H9 (cell line): ENCODE data around the gene ACSL6. TPM values are rescaled to one million over a fixed set of nuclear protein-coding genes. Genes with fewer than 3 reads are reported as not detected.

Experiments
- DNase-seq: peaks from one replicate; pipeline ENCODE4 v3.0.0-alpha.2; 2017
- H2AFZ ChIP-seq: one replicate; pipeline ENCODE4 v1.6.1; 2013; ENCODE audit warnings: mild to moderate bottlenecking, low read length, control low read depth, moderate library complexity
- H2AK5ac ChIP-seq: 2 replicates; pipeline ENCODE4 v1.6.1; 2013; ENCODE audit warnings: low read length, control low read depth, mixed read lengths; ENCODE audit not compliant: insufficient read length
- H2BK120ac ChIP-seq: one replicate; pipeline ENCODE4 v1.6.1; 2013; ENCODE audit warnings: low read depth, mild to moderate bottlenecking, low read length, control low read depth, inconsistent platforms; ENCODE audit not compliant: poor library complexity, severe bottlenecking
- H2BK12ac ChIP-seq: 2 replicates; pipeline ENCODE4 v1.6.1; 2013; ENCODE audit warnings: low read length, control low read depth, mixed read lengths, low read depth; ENCODE audit not compliant: insufficient read length
- H2BK15ac ChIP-seq: 2 replicates; pipeline ENCODE4 v1.6.1; 2013; ENCODE audit warnings: low read depth, low read length, control low read depth
- H2BK20ac ChIP-seq: one replicate; pipeline ENCODE4 v1.6.1; 2013; ENCODE audit warnings: low read depth, mild to moderate bottlenecking, low read length, control low read depth, inconsistent platforms; ENCODE audit not compliant: poor library complexity, severe bottlenecking
- H2BK5ac ChIP-seq: 2 replicates; pipeline ENCODE4 v1.6.1; 2013; ENCODE audit warnings: low read length, control low read depth, mixed read lengths; ENCODE audit not compliant: insufficient read length
- H3K14ac ChIP-seq: 2 replicates; pipeline ENCODE4 v1.6.1; 2013; ENCODE audit warnings: low read length, control low read depth; ENCODE audit not compliant: insufficient read depth
- H3K18ac ChIP-seq: 2 replicates; pipeline ENCODE4 v1.6.1; 2013; ENCODE audit warnings: low read depth, mild to moderate bottlenecking, mixed read lengths, low read length, control low read depth; ENCODE audit not compliant: insufficient read length
- H3K23ac ChIP-seq: 2 replicates; pipeline ENCODE4 v1.6.1; 2013; ENCODE audit warnings: low read length, control low read depth, mixed read lengths, low read depth; ENCODE audit not compliant: insufficient read length
- H3K23me2 ChIP-seq: 2 replicates; pipeline ENCODE4 v1.6.1; 2013; ENCODE audit warnings: low read depth, mild to moderate bottlenecking, mixed read lengths, low read length, control low read depth; ENCODE audit not compliant: insufficient read length, poor library complexity, severe bottlenecking
- H3K27ac ChIP-seq: 2 replicates; pipeline ENCODE4 v1.5.1; 2013; ENCODE audit warnings: low read length, control low read depth, mixed read lengths, low read depth; ENCODE audit not compliant: insufficient read length
- H3K27me3 ChIP-seq: 2 replicates; pipeline ENCODE4 v1.6.1; 2013; ENCODE audit warnings: low read length, control low read depth, inconsistent platforms; ENCODE audit not compliant: insufficient read depth
- H3K4ac ChIP-seq: 2 replicates; pipeline ENCODE4 v1.6.1; 2013; ENCODE audit warnings: low read depth, mild to moderate bottlenecking, control low read depth, inconsistent platforms, low read length, moderate library complexity
- H3K4me1 ChIP-seq: 2 replicates; pipeline ENCODE4 v1.6.1; 2013; ENCODE audit warnings: low read length, control low read depth, inconsistent platforms; ENCODE audit not compliant: insufficient read depth
- H3K4me2 ChIP-seq: 2 replicates; pipeline ENCODE4 v1.6.1; 2013; ENCODE audit warnings: low read length, control low read depth, mixed read lengths; ENCODE audit not compliant: insufficient read length, insufficient read depth
- H3K56ac ChIP-seq: 2 replicates; pipeline ENCODE4 v1.6.1; 2013; ENCODE audit warnings: low read depth, mild to moderate bottlenecking, mixed read lengths, low read length, control low read depth; ENCODE audit not compliant: insufficient read length
- H3K79me1 ChIP-seq: 2 replicates; pipeline ENCODE4 v1.6.1; 2013; ENCODE audit warnings: low read depth, mild to moderate bottlenecking, moderate library complexity, low read length, control low read depth, inconsistent platforms; ENCODE audit not compliant: insufficient read depth, poor library complexity, severe bottlenecking
- H3K79me2 ChIP-seq: 2 replicates; pipeline ENCODE4 v1.6.1; 2013; ENCODE audit warnings: low read length, control low read depth, inconsistent platforms; ENCODE audit not compliant: insufficient read depth
- H3K9ac ChIP-seq: 2 replicates; pipeline ENCODE4 v1.6.1; 2013; ENCODE audit warnings: low read length, control low read depth, mixed read lengths; ENCODE audit not compliant: insufficient read length; ENCODE audit errors: extremely low read depth
- H3K9me3 ChIP-seq: one replicate; pipeline ENCODE4 v1.6.1; 2013; ENCODE audit warnings: low read depth, low read length, inconsistent platforms; ENCODE audit not compliant: control insufficient read depth
- H3T11ph ChIP-seq: one replicate; pipeline ENCODE4 v1.6.1; 2013; ENCODE audit warnings: mild to moderate bottlenecking, low read length, control low read depth, inconsistent platforms
- H4K20me1 ChIP-seq: one replicate; pipeline ENCODE4 v1.6.1; 2013; ENCODE audit not compliant: control insufficient read depth, insufficient read length, insufficient read depth
- H4K5ac ChIP-seq: 2 replicates; pipeline ENCODE4 v1.6.1; 2013; ENCODE audit warnings: low read depth, mild to moderate bottlenecking, mixed read lengths, low read length, control low read depth; ENCODE audit not compliant: insufficient read length
- H4K8ac ChIP-seq: replicated peaks from 2 replicates; pipeline ENCODE4 v1.6.1; 2013; ENCODE audit warnings: low read length, control low read depth, mixed read lengths, low read depth; ENCODE audit not compliant: insufficient read length
- H4K91ac ChIP-seq: 2 replicates; pipeline ENCODE4 v1.6.1; 2013; ENCODE audit warnings: low read depth, mild to moderate bottlenecking, moderate library complexity, mixed read lengths, low read length, control low read depth; ENCODE audit not compliant: insufficient read length
- H3K27ac Mint-ChIP-seq, 3 experiments: 2 replicates in 2 of 3; 3 replicates in 1 of 3; pipeline ENCODE4 v1.8.0; 2020 to 2021; ENCODE audit warnings: mixed read lengths in 3 of 3, mild to moderate bottlenecking in 1 of 3, moderate library complexity in 1 of 3
- H3K27me3 Mint-ChIP-seq: 2 replicates; pipeline ENCODE4 v1.8.0; 2021; ENCODE audit warnings: low read depth, mild to moderate bottlenecking, moderate library complexity, mixed read lengths
- H3K36me3 Mint-ChIP-seq, 3 experiments: 2 replicates in 2 of 3; 3 replicates in 1 of 3; pipeline ENCODE4 v1.8.0; 2020 to 2021; ENCODE audit warnings: low read depth in 3 of 3, mixed read lengths in 3 of 3; ENCODE audit not compliant: insufficient read depth in 1 of 3
- H3K4me1 Mint-ChIP-seq, 2 experiments: 2 replicates each; pipeline ENCODE4 v1.8.0; 2020; ENCODE audit warnings: mixed read lengths in 2 of 2
- H3K4me3 Mint-ChIP-seq, 2 experiments: 2 replicates in 1 of 2; 3 replicates in 1 of 2; pipeline ENCODE4 v1.8.0; 2020 to 2021; ENCODE audit warnings: mild to moderate bottlenecking in 2 of 2, mixed read lengths in 2 of 2, moderate library complexity in 1 of 2
- H3K9me3 Mint-ChIP-seq, 2 experiments: 2 replicates in 1 of 2; 3 replicates in 1 of 2; pipeline ENCODE4 v1.8.0; 2020; ENCODE audit warnings: mild to moderate bottlenecking in 2 of 2, mixed read lengths in 2 of 2, moderate library complexity in 1 of 2
- CTCF ChIP-seq: fragments of 200-600 bp; sonication (generic); conservative IDR thresholded peaks from 3 replicates; pipeline ENCODE4 v1.8.0; 2021; ENCODE audit warnings: antibody characterized with exemption, mild to moderate bottlenecking
- whole genome bisulfite sequencing: extraction: QIAGEN DNeasy Blood & Tissue Kit; methylation state at CpG from one replicate; pipeline ENCODE4 v1.1.7; 2013; ENCODE audit warnings: missing lambda C conversion rate, low lambda C conversion rate, mixed read lengths; ENCODE audit not compliant: insufficient read length; ENCODE audit errors: extremely low coverage; 5-methylcytosine and 5-hydroxymethylcytosine counted together
- total RNA-seq: library from RNA; stranded (reverse); gene quantifications from 2 replicates; pipeline ENCODE4 v1.2.1, GENCODE V29; 2021

ACSL6 gene
- total RNA-seq, 1 experiment from 2014 or later = 1.6 TPM

GRCh38 chr5:132017316-132017715 lies 5.9 kb upstream of the ACSL6 start:
- Histone ChIP-seq H2BK20ac (no peak overlapping the region), H4K8ac (no peak overlapping the region), H2AK5ac (no peak overlapping the region), H3K14ac (no peak overlapping the region), H2BK120ac (no peak overlapping the region), H2BK15ac (no peak overlapping the region), H2AFZ (no peak overlapping the region), H3K4ac (no peak overlapping the region), H2BK5ac (no peak overlapping the region), H4K91ac (no peak overlapping the region), H3K18ac (no peak overlapping the region), H3K9me3 (no peaks in the 10 kb centered on the region), H3K27me3 (no peaks in the 10 kb centered on the region), H3K79me2 (no peaks in the 10 kb centered on the region), H4K5ac (no peak overlapping the region), H3K56ac (no peak overlapping the region), H3K23ac (no peak overlapping the region), H3K4me1 (no peaks in the 10 kb centered on the region), H3K79me1 (no peaks in the 10 kb centered on the region), H3K4me2 (no peak overlapping the region), H3K23me2 (no peaks in the 10 kb centered on the region), H3T11ph (no peak overlapping the region), H2BK12ac (no peak overlapping the region), H4K20me1 (no peaks in the 10 kb centered on the region), H3K9ac (no peak overlapping the region), H3K27ac (no peak overlapping the region)
- no peak for TF ChIP-seq CTCF
- no peak overlapping the region for H3K4me3 Mint-ChIP-seq
- H3K27ac Mint-ChIP-seq = no peak overlapping the region
- no peak for DNase-seq
- no CpG with 5 or more reads among the region's 4 CpGs for WGBS
- H3K27me3 Mint-ChIP-seq = peaks cover 11% of the 10 kb centered on the region
- H3K36me3 Mint-ChIP-seq = no peaks in the 10 kb centered on the region
- peaks cover 0 to 6% of the 10 kb centered on the region in 2 experiments; a peak in 2 of 4 replicates for H3K4me1 Mint-ChIP-seq
- H3K9me3 Mint-ChIP-seq = no peaks in the 10 kb centered on the region
